ENCODE measurements around the gene ZNF276. TPM values are rescaled to one million over a fixed set of nuclear protein-coding genes. Genes with fewer than 3 reads are reported as not detected.
"Not testable (repeated sequence)": the region's sequence is repeated elsewhere in the genome, so short reads cannot be mapped to it uniquely, and the experiment has no call there.

Gene ZNF276
- total RNA-seq: 10 to 100 TPM; 10.5 to 61.0 (median 16.0) TPM

GRCh38 chr16:89720813-89721545, at the start of gene ZNF276, which contains the start of gene VPS9D1:
Gene ZNF276, plus strand, starts transcription at chr16:89721537. Its CDS starts 104 bp downstream, at chr16:89721641.
Gene VPS9D1, minus strand, starts transcription at chr16:89720898. Its CDS starts 37 bp downstream, at chr16:89720861.
- peak within 1 kb of the TSS; percentile 80 to 100 (median 96) for H3K4me3 ChIP-seq
- peak within 1 kb of the TSS; percentile 97 to 99 for H3K27ac ChIP-seq
- ATAC-seq (replicated peaks in 6 of 8): peak; percentile 50 to 83 (median 76)
- in situ Hi-C loops (cut with MboI; ENCODE audit: low pct_unique_long_range_greater_than_20kb in 2 of 9, low sequenced_read_pairs in 9 of 9, unreplicated experiment in 9 of 9): no loop called here
- WGBS, 10 experiments: 0% methylated on average over 4 of the region's 103 CpGs; no CpG with 5 or more reads in 9 of the 10 experiments
- H3K4me1 ChIP-seq (replicated peaks in 1 of 2): peaks cover 14 to 25% of the 10 kb centered on the region in 2 donors

GRCh38 chr16:89671565-89671964, 49.8 kb upstream of the ZNF276 start:
- H3K27ac ChIP-seq; H3K4me1 ChIP-seq (replicated peaks in 1 of 2); H3K4me3 ChIP-seq; in situ Hi-C loops (cut with MboI; ENCODE audit: low pct_unique_long_range_greater_than_20kb in 2 of 9, low sequenced_read_pairs in 9 of 9, unreplicated experiment in 9 of 9); ATAC-seq (replicated peaks in 6 of 8): not testable (repeated sequence)
- WGBS, 10 experiments: 100% methylated on average over 2 of the region's 4 CpGs; no CpG with 5 or more reads in 9 of the 10 experiments

GRCh38 chr16:89672177-89672941, 49.0 kb upstream of the ZNF276 start:
- no peak for ATAC-seq (replicated peaks in 6 of 8)
- Histone ChIP-seq H3K27ac (no peak overlapping the region), H3K4me3 (no peak overlapping the region), H3K4me1 (replicated peaks in 1 of 2) (no peaks in the 10 kb centered on the region)
- in situ Hi-C loops (cut with MboI; ENCODE audit: low pct_unique_long_range_greater_than_20kb in 2 of 9, low sequenced_read_pairs in 9 of 9, unreplicated experiment in 9 of 9): no loop called here
- 48 to 100% (median 88%) methylated on average over 1 to 13 of the region's 16 CpGs; no CpG with 5 or more reads in 1 of the 10 experiments for WGBS, 10 experiments

GRCh38 chr16:89678258-89678657, 43.1 kb upstream of the ZNF276 start:
- in situ Hi-C loops (cut with MboI; ENCODE audit: low pct_unique_long_range_greater_than_20kb in 2 of 9, low sequenced_read_pairs in 9 of 9, unreplicated experiment in 9 of 9): no loop called here
- Histone ChIP-seq H3K4me1 (replicated peaks in 1 of 2) (no peaks in the 10 kb centered on the region), H3K27ac (no peak overlapping the region), H3K4me3 (no peak overlapping the region)
- 80 to 100% (median 88%) methylated on average over 1 to 2 of the region's 2 CpGs for WGBS, 10 experiments
- ATAC-seq (replicated peaks in 6 of 8): no peak

- no peak overlapping the region for H3K4me3 ChIP-seq
- in situ Hi-C loops (cut with MboI; ENCODE audit: low pct_unique_long_range_greater_than_20kb in 2 of 9, low sequenced_read_pairs in 9 of 9, unreplicated experiment in 9 of 9): no loop called here
- ATAC-seq (replicated peaks in 6 of 8): no peak
These were observed 35.4 kb upstream of the ZNF276 start for GRCh38 chr16:89685916-89686315.

GRCh38 chr16:89686520-89687091, 34.7 kb upstream of the ZNF276 start, which contains the start of gene CDK10:
Gene CDK10, plus strand, starts transcription at chr16:89686689. Its CDS starts 22 bp downstream, at chr16:89686711.
- Histone ChIP-seq H3K4me3 (peak within 1 kb of the TSS; percentile 56 to 98 (median 84)), H3K27ac (peak within 1 kb of the TSS; percentile 85 to 89), H3K4me1 (replicated peaks in 1 of 2) (peaks cover 5 to 6% of the 10 kb centered on the region in 2 donors)
- in situ Hi-C loops (cut with MboI; ENCODE audit: low pct_unique_long_range_greater_than_20kb in 2 of 9, low sequenced_read_pairs in 9 of 9, unreplicated experiment in 9 of 9): no loop called here
- WGBS, 10 experiments: 0% methylated on average over 4 to 7 of the region's 67 CpGs; no CpG with 5 or more reads in 5 of the 10 experiments
- ATAC-seq (replicated peaks in 6 of 8): peak; percentile 84 to 91 (median 87)

More at GRCh38 chr16:89685916-89686315, 35.4 kb upstream of the ZNF276 start:
- 88 to 100% methylated on average over 1 of the region's 1 CpG; no CpG with 5 or more reads in 8 of the 10 experiments for WGBS, 10 experiments
- no peak overlapping the region for H3K27ac ChIP-seq
- H3K4me1 ChIP-seq (replicated peaks in 1 of 2): peaks cover 5 to 6% of the 10 kb centered on the region in 2 donors

GRCh38 chr16:89687092-89687940, 34.0 kb upstream of the ZNF276 start:
- H3K4me1 ChIP-seq (replicated peaks in 1 of 2): peaks cover 5 to 6% of the 10 kb centered on the region in 2 donors
- in situ Hi-C loops (cut with MboI; ENCODE audit: low pct_unique_long_range_greater_than_20kb in 2 of 9, low sequenced_read_pairs in 9 of 9, unreplicated experiment in 9 of 9): no loop called here
- 0 to 100% (median 20%) methylated on average over 1 to 24 of the region's 42 CpGs; no CpG with 5 or more reads in 2 of the 10 experiments for WGBS, 10 experiments
- H3K4me3 ChIP-seq: peak overlapping the region; percentile 56 to 98 (median 84)
- H3K27ac ChIP-seq: peak overlapping the region; percentile 85 to 89
- peak; percentile 54 to 64 (median 60) for ATAC-seq (replicated peaks in 6 of 8)

- in situ Hi-C loops (cut with MboI; ENCODE audit: low pct_unique_long_range_greater_than_20kb in 2 of 9, low sequenced_read_pairs in 9 of 9, unreplicated experiment in 9 of 9): no loop called here
- H3K4me3 ChIP-seq: no peak overlapping the region
- WGBS, 10 experiments: 73 to 100% (median 100%) methylated on average over 1 to 3 of the region's 5 CpGs; no CpG with 5 or more reads in 5 of the 10 experiments
These were observed 32.9 kb upstream of the ZNF276 start for GRCh38 chr16:89688395-89688794.

GRCh38 chr16:89689142-89689541, 32.2 kb upstream of the ZNF276 start:
- WGBS, 10 experiments: 80 to 100% (median 97%) methylated on average over 1 to 8 of the region's 13 CpGs; no CpG with 5 or more reads in 1 of the 10 experiments
- in situ Hi-C loops (cut with MboI; ENCODE audit: low pct_unique_long_range_greater_than_20kb in 2 of 9, low sequenced_read_pairs in 9 of 9, unreplicated experiment in 9 of 9): no loop called here
- H3K27ac ChIP-seq: no peak overlapping the region
- no peak for ATAC-seq (replicated peaks in 6 of 8)
- H3K4me3 ChIP-seq: no peak overlapping the region
- peaks cover 5 to 6% of the 10 kb centered on the region in 2 donors for H3K4me1 ChIP-seq (replicated peaks in 1 of 2)

More at GRCh38 chr16:89688395-89688794, 32.9 kb upstream of the ZNF276 start:
- H3K27ac ChIP-seq: no peak overlapping the region
- ATAC-seq (replicated peaks in 6 of 8): no peak
- H3K4me1 ChIP-seq (replicated peaks in 1 of 2): peaks cover 5 to 6% of the 10 kb centered on the region in 2 donors

- H3K27ac ChIP-seq; ATAC-seq (replicated peaks in 6 of 8); H3K4me1 ChIP-seq (replicated peaks in 1 of 2); in situ Hi-C loops (cut with MboI; ENCODE audit: low pct_unique_long_range_greater_than_20kb in 2 of 9, low sequenced_read_pairs in 9 of 9, unreplicated experiment in 9 of 9); H3K4me3 ChIP-seq: not testable (repeated sequence)
- 90 to 100% (median 100%) methylated on average over 2 to 4 of the region's 4 CpGs; no CpG with 5 or more reads in 3 of the 10 experiments for WGBS, 10 experiments
These were observed 31.7 kb upstream of the ZNF276 start for GRCh38 chr16:89689621-89690020.

- ATAC-seq (replicated peaks in 6 of 8): no peak
- Histone ChIP-seq H3K4me3 (no peak overlapping the region), H3K4me1 (replicated peaks in 1 of 2) (peaks cover 5 to 6% of the 10 kb centered on the region in 2 donors), H3K27ac (no peak overlapping the region)
- WGBS, 10 experiments: 91 to 100% (median 100%) methylated on average over 1 to 12 of the region's 16 CpGs; no CpG with 5 or more reads in 6 of the 10 experiments
- in situ Hi-C loops (cut with MboI; ENCODE audit: low pct_unique_long_range_greater_than_20kb in 2 of 9, low sequenced_read_pairs in 9 of 9, unreplicated experiment in 9 of 9): no loop called here
These were observed 30.9 kb upstream of the ZNF276 start for GRCh38 chr16:89690392-89690901.
